WTC11 (cell line): ENCODE measurements around the gene NWD2. TPM values are rescaled to one million over a fixed set of nuclear protein-coding genes. Genes with fewer than 3 reads are reported as not detected.

ENCODE experiments used
- ATAC-seq: fragments of 200-7000 bp; cut with Tn5 transposase; 2 replicates; pipeline ENCODE4 v1.10.0; 2021; ENCODE audit warnings: mild to moderate bottlenecking, moderate library complexity
- CTCF ChIA-PET: fragments of 300-600 bp; sonication (Branson Sonifier 250); formaldehyde crosslinking; loops from one replicate; lab custom pipeline; 2021; ENCODE audit warnings: antibody characterized with exemption; lab: Charles Lee
- POLR2A ChIA-PET: fragments of 350-600 bp; sonication (Branson Sonifier 250); formaldehyde crosslinking; loops from one replicate; lab custom pipeline; 2021; ENCODE audit warnings: antibody characterized with exemption; lab: Charles Lee
- DNase-seq: peaks from one replicate; pipeline ENCODE4 v3.0.0; 2021; ENCODE audit warnings: low spot score
- H3K27ac Mint-ChIP-seq: 2 replicates; pipeline ENCODE4 v1.8.0; 2021; ENCODE audit warnings: mixed read lengths
- H3K27me3 Mint-ChIP-seq: 2 replicates; pipeline ENCODE4 v1.8.0; 2021; ENCODE audit warnings: low read depth, mild to moderate bottlenecking, moderate library complexity, mixed read lengths
- H3K36me3 Mint-ChIP-seq: 2 replicates; pipeline ENCODE4 v1.8.0; 2021; ENCODE audit warnings: mixed read lengths
- H3K4me1 Mint-ChIP-seq: 2 replicates; pipeline ENCODE4 v1.8.0; 2022; ENCODE audit warnings: mixed read lengths
- H3K4me3 Mint-ChIP-seq: 2 replicates; pipeline ENCODE4 v1.8.0; 2021; ENCODE audit warnings: mild to moderate bottlenecking, moderate library complexity, mixed read lengths
- H3K9me3 Mint-ChIP-seq: 2 replicates; pipeline ENCODE4 v1.8.0; 2021; ENCODE audit warnings: mixed read lengths
- CDX4 ChIP-seq: fragments of 250-450 bp; sonication (Bioruptor Pico); IDR thresholded peaks from 2 replicates; pipeline ENCODE4 v1.9.0; 2021; ENCODE audit warnings: moderate library complexity, mild to moderate bottlenecking, inconsistent platforms, borderline replicate concordance
- CREM ChIP-seq: sonication (generic); formaldehyde crosslinking; IDR thresholded peaks from 2 replicates; pipeline ENCODE4 v1.8.1; 2022; ENCODE audit warnings: mild to moderate bottlenecking, missing genetic modification reagents, moderate library complexity
- CTCF ChIP-seq: fragments of 200-600 bp; IDR thresholded peaks from 2 replicates; pipeline ENCODE4 v1.8.0; 2022; ENCODE audit warnings: antibody characterized with exemption
- E2F4 ChIP-seq: sonication (generic); formaldehyde crosslinking; IDR thresholded peaks from 2 replicates; pipeline ENCODE4 v1.8.1; 2022; ENCODE audit warnings: low read depth, mild to moderate bottlenecking, moderate library complexity, missing genetic modification reagents, borderline replicate concordance
- ELF4 ChIP-seq: sonication (generic); formaldehyde crosslinking; IDR thresholded peaks from 2 replicates; pipeline ENCODE4 v1.8.1; 2022; ENCODE audit warnings: low read depth, mild to moderate bottlenecking, moderate library complexity, missing genetic modification reagents
- EMX1 ChIP-seq: fragments of 250-450 bp; sonication (Bioruptor Pico); IDR thresholded peaks from 2 replicates; pipeline ENCODE4 v1.8.0; 2021; ENCODE audit warnings: mild to moderate bottlenecking
- FOXP1 ChIP-seq: sonication (generic); formaldehyde crosslinking; IDR thresholded peaks from 2 replicates; pipeline ENCODE4 v1.8.0; 2022; ENCODE audit warnings: missing genetic modification reagents, mild to moderate bottlenecking, moderate library complexity, borderline replicate concordance
- HMGXB4 ChIP-seq: sonication (generic); formaldehyde crosslinking; IDR thresholded peaks from 2 replicates; pipeline ENCODE4 v1.8.1; 2023; ENCODE audit warnings: mild to moderate bottlenecking, moderate library complexity, missing genetic modification reagents
- JUN ChIP-seq: sonication (generic); formaldehyde crosslinking; IDR thresholded peaks from 2 replicates; pipeline ENCODE4 v1.8.0; 2023; ENCODE audit warnings: mild to moderate bottlenecking, missing genetic modification reagents
- KAT7 ChIP-seq: sonication (generic); formaldehyde crosslinking; IDR thresholded peaks from 2 replicates; pipeline ENCODE4 v1.8.1; 2023; ENCODE audit warnings: missing genetic modification reagents, mild to moderate bottlenecking, borderline replicate concordance
- MAX ChIP-seq: sonication (generic); formaldehyde crosslinking; IDR thresholded peaks from 2 replicates; pipeline ENCODE4 v1.8.0; 2022; ENCODE audit warnings: mild to moderate bottlenecking, missing genetic modification reagents
- NFE2L1 ChIP-seq: sonication (generic); formaldehyde crosslinking; IDR thresholded peaks from 2 replicates; pipeline ENCODE4 v1.8.1; 2023; ENCODE audit warnings: missing genetic modification reagents
- NFYB ChIP-seq: sonication (generic); formaldehyde crosslinking; conservative IDR thresholded peaks from 2 replicates; pipeline ENCODE4 v1.8.0; 2022; ENCODE audit warnings: low read depth, missing genetic modification reagents
- NR1H2 ChIP-seq: sonication (generic); formaldehyde crosslinking; IDR thresholded peaks from 2 replicates; pipeline ENCODE4 v1.9.0; 2021; ENCODE audit warnings: mild to moderate bottlenecking, moderate library complexity, missing genetic modification reagents
- SMAD3 ChIP-seq: sonication (generic); formaldehyde crosslinking; IDR thresholded peaks from 2 replicates; pipeline ENCODE4 v1.8.0; 2022; ENCODE audit warnings: missing genetic modification reagents, mild to moderate bottlenecking, borderline replicate concordance
- SOX15 ChIP-seq: fragments of 250-450 bp; sonication (Bioruptor Pico); IDR thresholded peaks from 2 replicates; pipeline ENCODE4 v1.9.0; 2021; ENCODE audit warnings: mild to moderate bottlenecking
- STAT6 ChIP-seq: sonication (generic); formaldehyde crosslinking; conservative IDR thresholded peaks from 2 replicates; pipeline ENCODE4 v1.8.1; 2023; ENCODE audit warnings: mild to moderate bottlenecking, low read depth, missing genetic modification reagents, moderate library complexity
- TEAD4 ChIP-seq: sonication (generic); formaldehyde crosslinking; IDR thresholded peaks from 2 replicates; pipeline ENCODE4 v1.8.0; 2022; ENCODE audit warnings: mild to moderate bottlenecking, missing genetic modification reagents
- USF1 ChIP-seq: sonication (generic); formaldehyde crosslinking; IDR thresholded peaks from 2 replicates; pipeline ENCODE4 v1.8.0; 2022; ENCODE audit warnings: mild to moderate bottlenecking, missing genetic modification reagents
- ZBTB21 ChIP-seq: sonication (generic); formaldehyde crosslinking; IDR thresholded peaks from 2 replicates; pipeline ENCODE4 v1.8.1; 2023; ENCODE audit warnings: mild to moderate bottlenecking, missing genetic modification reagents, borderline replicate concordance
- ZNF232 ChIP-seq: sonication (generic); formaldehyde crosslinking; IDR thresholded peaks from 2 replicates; pipeline ENCODE4 v1.8.0; 2022; ENCODE audit warnings: mild to moderate bottlenecking, missing genetic modification reagents
- ZNF317 ChIP-seq: sonication (generic); formaldehyde crosslinking; IDR thresholded peaks from 2 replicates; pipeline ENCODE4 v1.8.1; 2023; ENCODE audit warnings: low read depth, mild to moderate bottlenecking, moderate library complexity, missing genetic modification reagents, borderline replicate concordance
- total RNA-seq: library from RNA; stranded (reverse); gene quantifications from 3 replicates; pipeline ENCODE4 v1.2.3, GENCODE V29; 2021

NWD2 gene
- total RNA-seq, 1 experiment from 2014 or later: 0.07 TPM

GRCh38 chr4:37322122-37322521 is 77.6 kb downstream of the NWD2 start:
- TF ChIP-seq E2F4 (CRISPR knock-in tag): no peak
- TF ChIP-seq MAX (CRISPR knock-in tag): no peak
- TF ChIP-seq NR1H2 (CRISPR knock-in tag): no peak
- TF ChIP-seq EMX1 (CRISPR knock-in tag): no peak
- TF ChIP-seq ZNF317 (CRISPR knock-in tag): no peak
- no peak for TF ChIP-seq JUN (CRISPR knock-in tag)
- no peak for TF ChIP-seq ZNF232 (CRISPR knock-in tag)
- TF ChIP-seq CTCF: no peak
- TF ChIP-seq SOX15 (CRISPR knock-in tag): no peak
- TF ChIP-seq NFE2L1 (CRISPR knock-in tag): no peak
- TF ChIP-seq USF1: no peak
- no peak for TF ChIP-seq STAT6 (CRISPR knock-in tag)
- 0 out of 2 replicates have a peak overlapping the region, but pooled peaks have one; percentile 33 for H3K27ac Mint-ChIP-seq
- ChIA-PET CTCF (no interaction called here), POLR2A (no interaction called here)
- ATAC-seq: peak; percentile 39; the same call in 1 of the 2 replicates
- no peaks in the 10 kb centered on the region for H3K36me3 Mint-ChIP-seq
- H3K4me3 Mint-ChIP-seq: no peak overlapping the region; the same call in 1 of the 2 replicates
- H3K27me3 Mint-ChIP-seq: no peaks in the 10 kb centered on the region
- peaks cover 13% of the 10 kb centered on the region for H3K9me3 Mint-ChIP-seq
- H3K4me1 Mint-ChIP-seq: peaks cover 27% of the 10 kb centered on the region
- no peak for DNase-seq

- Mint-ChIP-seq H3K27me3 (no peaks in the 10 kb centered on the region), H3K4me1 (peaks cover 22% of the 10 kb centered on the region), H3K9me3 (peaks cover 25% of the 10 kb centered on the region), H3K27ac (no peak overlapping the region), H3K36me3 (0 out of 2 replicates have a peak, but pooled peaks cover 3% of the 10 kb centered on the region), H3K4me3 (no peak overlapping the region)
- no peak for DNase-seq
- ChIA-PET POLR2A (no interaction called here), CTCF (no interaction called here)
- ATAC-seq: no peak
- TF ChIP-seq FOXP1 (CRISPR knock-in tag) (no peak), CREM (no peak), NFYB (no peak), TEAD4 (CRISPR knock-in tag) (no peak), NR1H2 (CRISPR knock-in tag) (no peak), ZBTB21 (no peak), ELF4 (CRISPR knock-in tag) (no peak), STAT6 (CRISPR knock-in tag) (no peak), CDX4 (CRISPR knock-in tag) (no peak), KAT7 (CRISPR knock-in tag) (no peak), SOX15 (CRISPR knock-in tag) (no peak), SMAD3 (CRISPR knock-in tag) (no peak), USF1 (no peak), HMGXB4 (CRISPR knock-in tag) (no peak)
Observed at GRCh38 chr4:37324546-37324945, 80.0 kb downstream of the NWD2 start.
